Glomerular endothelial cell (primary cell): Measurements from ENCODE around the gene CEBPE. TPM values are rescaled to one million over a fixed set of nuclear protein-coding genes. Genes with fewer than 3 reads are reported as not detected.

Source experiments
- DNase-seq: peaks from one replicate; pipeline ENCODE4 v3.0.0-alpha.2; 2011; ENCODE audit warnings: low read depth, low spot score; ENCODE audit errors: extremely low read depth
- total RNA-seq: library from RNA; depleted of rRNA; stranded (reverse); fragments of >200 nt; gene quantifications from 2 replicates; pipeline ENCODE4 v1.2.3, GENCODE V29; 2015

Gene CEBPE
- total RNA-seq, 1 donor from 2014 or later, result not detected

DNA sequence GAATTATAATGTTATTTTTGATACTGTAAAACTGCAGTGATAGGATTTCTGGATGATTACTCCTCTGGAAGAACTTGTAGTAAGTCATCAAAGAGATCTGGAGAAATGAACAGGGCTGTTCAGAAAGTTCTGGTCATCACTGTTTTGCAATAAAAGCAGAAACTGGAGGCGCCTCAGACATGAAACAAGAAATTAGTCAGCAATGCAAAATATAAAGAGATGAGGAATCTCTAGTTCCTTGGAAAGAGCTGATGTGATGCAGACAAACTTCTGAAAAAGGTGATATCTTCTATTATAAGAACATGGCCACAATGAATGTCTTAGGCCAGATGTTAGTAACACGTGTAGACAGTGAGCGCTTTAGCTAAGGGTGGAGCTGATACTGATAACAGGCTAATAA is 33.6 kb downstream of the CEBPE start:
- no peak for DNase-seq

DNA sequence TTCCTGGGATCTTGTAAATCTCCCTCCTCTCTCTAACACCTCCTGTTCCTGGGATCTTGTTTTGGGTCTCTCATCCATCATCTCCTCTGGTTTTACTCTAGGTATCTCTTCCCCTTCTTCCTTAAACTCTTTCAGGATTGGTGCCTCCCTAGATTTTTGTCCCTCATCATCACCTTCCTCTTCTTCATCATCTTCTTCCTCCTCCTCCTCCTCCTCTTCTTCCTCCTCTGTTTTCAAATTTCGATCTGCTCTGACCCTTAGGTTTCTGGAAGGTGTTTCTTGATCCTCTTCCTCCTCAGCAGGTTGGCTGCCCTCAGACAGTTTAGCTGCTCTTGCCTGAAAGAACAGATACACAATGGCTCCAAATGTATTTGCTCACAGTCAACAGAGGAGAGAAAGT is 38.6 kb downstream of the CEBPE start:
- DNase-seq, result no peak

DNA sequence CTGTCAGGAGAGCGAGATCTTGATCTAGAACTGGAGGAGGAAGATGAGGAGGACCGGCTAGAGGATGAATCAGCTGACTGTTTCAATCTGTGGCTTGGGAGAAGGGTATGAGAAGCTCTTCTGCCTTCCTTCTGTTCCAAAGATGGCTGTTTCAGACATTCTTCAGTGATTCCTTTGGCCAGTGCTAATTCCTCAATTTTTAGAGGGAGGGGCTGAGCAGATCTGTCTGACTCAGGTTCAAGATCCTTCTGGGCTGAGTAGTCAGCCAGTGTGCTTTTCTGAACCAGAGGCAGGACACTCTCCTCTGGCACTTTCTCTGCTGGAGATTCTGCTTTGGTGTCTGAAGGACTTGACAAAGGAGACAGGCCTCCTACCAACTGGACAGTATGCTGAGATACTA is 39.3 kb downstream of the CEBPE start:
- DNase-seq, result no peak

- no peak for DNase-seq
These were observed 40.4 kb downstream of the CEBPE start for GRCh38 chr14:23078692-23079116.

- DNase-seq, result no peak
These were observed 41.1 kb downstream of the CEBPE start for GRCh38 chr14:23077962-23078361.

DNA sequence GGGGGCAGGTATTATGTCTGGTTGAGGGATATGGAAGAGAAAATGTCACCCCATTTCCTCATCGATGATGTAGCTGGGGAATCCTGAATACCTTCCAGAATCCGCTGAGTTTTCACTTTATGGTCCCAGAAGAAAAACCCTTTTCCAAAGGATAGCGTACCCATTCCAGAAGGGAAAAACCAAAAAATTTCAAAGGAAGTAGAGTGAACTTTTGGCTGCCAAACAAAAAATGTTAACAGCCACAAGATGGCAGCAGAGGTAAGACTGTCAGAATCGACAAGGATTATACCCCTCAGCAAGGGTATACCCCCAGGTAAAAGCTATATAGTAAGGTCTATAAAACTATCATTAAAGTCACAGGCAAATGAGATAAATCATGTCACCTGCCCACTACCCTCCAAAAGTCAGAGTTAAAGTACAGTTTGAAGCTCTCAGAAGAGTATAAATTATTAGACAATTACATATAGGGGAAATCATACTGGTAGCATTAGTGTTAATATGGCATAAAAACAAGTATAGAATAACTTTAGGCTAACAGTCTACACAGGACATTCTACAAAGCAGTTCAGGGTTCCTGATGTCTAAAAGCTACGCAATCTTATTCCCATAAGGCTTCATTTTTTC is 42.2 kb downstream of the CEBPE start:
- no peak for DNase-seq

GRCh38 chr14:23074906-23075305 is 44.1 kb downstream of the CEBPE start:
- DNase-seq, result no peak

DNA sequence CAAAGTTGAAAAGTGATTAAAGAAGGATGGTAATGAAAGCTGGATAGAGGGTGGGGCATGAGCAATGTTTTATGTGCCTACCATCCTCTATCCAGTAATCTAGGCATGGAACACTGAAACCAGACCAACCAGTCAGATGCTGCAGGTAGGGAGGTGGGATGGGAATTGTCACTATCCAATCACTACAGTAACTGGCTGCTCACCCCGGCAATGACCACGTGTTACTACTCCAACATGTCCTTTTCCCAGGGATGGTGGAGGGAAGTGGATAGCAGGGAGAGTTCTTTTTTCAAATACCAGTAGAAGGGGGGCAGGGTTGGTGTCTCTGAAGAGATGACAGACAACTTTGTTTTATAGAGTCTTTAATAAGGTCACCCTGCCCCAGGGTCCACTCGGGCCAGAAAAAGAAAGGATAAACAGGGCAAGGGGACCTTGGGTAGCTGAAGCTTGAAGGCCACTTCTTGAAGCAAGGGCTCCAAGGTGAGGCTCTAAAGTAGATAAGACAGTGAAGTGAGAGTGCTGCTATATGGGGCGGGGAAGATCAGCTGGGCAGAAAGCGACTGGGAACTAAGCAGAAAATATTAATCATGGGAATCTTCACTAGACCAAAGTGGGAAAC is 47.0 kb downstream of the CEBPE start:
- no peak for DNase-seq

GRCh38 chr14:23071244-23071920 is 47.7 kb downstream of the CEBPE start:
- DNase-seq, result no peak

- no peak for DNase-seq
These were observed 48.6 kb downstream of the CEBPE start for GRCh38 chr14:23070262-23071129.

DNA sequence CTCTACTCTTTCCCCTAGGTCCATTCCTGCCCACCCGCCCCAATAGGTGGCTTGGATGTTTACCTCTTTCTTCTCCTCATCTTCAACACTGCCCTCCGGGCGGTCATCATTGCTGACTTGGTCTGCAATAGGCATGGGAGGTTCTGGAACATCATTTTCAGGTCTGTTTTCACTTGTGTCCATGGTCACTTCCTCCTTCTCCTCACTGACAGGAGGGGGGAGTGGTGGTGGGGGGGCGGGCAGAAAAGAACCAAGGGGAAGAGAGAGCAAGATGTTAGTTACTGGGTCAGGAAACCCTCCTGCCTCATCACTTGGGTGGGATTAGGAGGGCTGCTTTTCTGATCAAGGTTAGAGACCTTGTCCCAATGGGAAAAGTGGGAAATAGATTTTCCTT is 49.6 kb downstream of the CEBPE start:
- DNase-seq, result no peak

GRCh38 chr14:23068789-23069412 is 50.2 kb downstream of the CEBPE start:
- DNase-seq, result peak; percentile 95

DNA sequence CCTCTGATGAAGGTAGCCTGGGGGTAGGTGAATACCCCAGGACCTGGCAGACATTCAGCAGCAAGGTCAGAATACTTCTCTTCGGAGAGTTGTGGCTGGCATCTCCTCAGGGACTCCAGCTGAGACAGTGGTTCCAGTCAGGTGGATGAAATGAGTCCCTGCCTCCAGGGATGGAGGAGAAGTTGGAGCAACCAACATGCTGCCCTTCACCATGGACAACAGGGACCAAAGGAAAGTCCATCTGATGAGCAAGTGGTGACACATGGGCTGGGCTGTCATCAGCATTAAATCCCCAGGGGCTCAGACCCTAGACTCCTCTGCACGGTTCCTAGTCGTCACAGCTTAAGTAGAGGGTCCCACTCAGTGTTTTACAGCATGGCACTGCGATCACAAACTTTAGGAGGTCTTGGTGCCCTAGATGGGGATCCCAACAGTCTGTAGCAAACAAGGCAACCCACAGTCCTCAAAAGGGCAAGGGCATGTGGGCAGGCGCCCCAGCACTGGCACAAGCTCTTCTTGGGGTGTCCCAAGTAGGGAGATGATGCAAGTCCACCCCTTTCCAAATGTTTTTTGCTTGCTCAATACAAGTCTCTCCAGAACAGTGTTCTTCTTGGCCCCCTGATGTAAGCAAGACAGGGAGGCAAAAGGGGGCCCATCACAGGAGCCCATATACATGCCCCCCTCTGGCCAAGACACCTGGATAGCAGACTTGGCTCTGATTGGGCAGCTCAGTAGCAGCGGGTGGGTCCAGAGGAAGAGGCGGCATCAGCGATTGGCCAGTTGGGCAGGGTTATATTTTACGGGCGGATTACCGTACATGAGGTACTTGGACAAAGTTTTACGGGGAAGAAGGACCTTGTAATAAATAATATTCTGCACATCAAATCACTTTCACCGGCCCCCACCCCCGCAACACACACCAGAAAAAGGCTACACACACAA is 50.9 kb downstream of the CEBPE start:
- DNase-seq, result no peak

Other genes with a start within 250 kb of the CEBPE start
- 187 and 195 TPM in 2 replicates for gene LRP10, start 247.5 kb downstream of the CEBPE start, total RNA-seq
- not detected in 2 replicates for gene REM2, start 236.0 kb downstream of the CEBPE start, total RNA-seq
- gene RBM23, start 200.1 kb downstream of the CEBPE start, total RNA-seq, result 59.1 and 65.2 TPM in 2 replicates
- 44.9 and 56.0 TPM in 2 replicates for gene PRMT5, start 189.9 kb downstream of the CEBPE start, total RNA-seq
- gene HAUS4, start 162.2 kb downstream of the CEBPE start, total RNA-seq, result 25.4 and 38.7 TPM in 2 replicates
- gene AJUBA, start 136.7 kb downstream of the CEBPE start, total RNA-seq, result 46.5 and 51.0 TPM in 2 replicates
- 5.6 and 6.6 TPM in 2 replicates for gene C14orf93, start 109.1 kb downstream of the CEBPE start, total RNA-seq
- gene PSMB5, start 84.4 kb downstream of the CEBPE start, total RNA-seq, result 244 and 335 TPM in 2 replicates
- gene PSMB11, start 77.0 kb downstream of the CEBPE start, total RNA-seq, result not detected in 2 replicates
- 8.9 and 11.9 TPM in 2 replicates for gene CDH24, start 61.7 kb downstream of the CEBPE start, total RNA-seq
- gene ACIN1, start 24.1 kb downstream of the CEBPE start, total RNA-seq, result 91.2 and 142 TPM in 2 replicates
- gene C14orf119, start 23.8 kb downstream of the CEBPE start, total RNA-seq, result 41.0 and 73.7 TPM in 2 replicates
- gene CIROP, start 14.3 kb downstream of the CEBPE start, total RNA-seq, result not detected in 2 replicates
- 0.29 TPM in 1 of 2 replicates, not detected in the other for gene SLC7A8, start 64.4 kb upstream of the CEBPE start, total RNA-seq
- not detected in 2 replicates for gene RNF212B, start 118.7 kb upstream of the CEBPE start, total RNA-seq
- gene HOMEZ, start 166.9 kb upstream of the CEBPE start, total RNA-seq, result 13.8 and 14.6 TPM in 2 replicates
- 1.3 and 4.7 TPM in 2 replicates for gene PPP1R3E, start 183.6 kb upstream of the CEBPE start, total RNA-seq
- 12.6 and 23.5 TPM in 2 replicates for gene BCL2L2, start 187.6 kb upstream of the CEBPE start, total RNA-seq
- gene PABPN1, start 202.2 kb upstream of the CEBPE start, total RNA-seq, result 60.7 and 79.2 TPM in 2 replicates
- gene SLC22A17, start 233.6 kb upstream of the CEBPE start, total RNA-seq, result 1.2 and 7.3 TPM in 2 replicates
- gene EFS, start 245.9 kb upstream of the CEBPE start, total RNA-seq, result 0.24 and 0.82 TPM in 2 replicates